Caco-2 (cell line): ENCODE data around the gene WNT9A. TPM values are rescaled to one million over a fixed set of nuclear protein-coding genes. Genes with fewer than 3 reads are reported as not detected.

Source experiments
- BruUV-seq: library from RNA; stranded (reverse); fragments of 400-500 nt; replicated peaks from 2 replicates; lab custom pipeline; 2021; lab: Mats Ljungman, UMichigan
- CTCF ChIA-PET: fragments of 300-600 bp; sonication (Branson Sonifier 250); formaldehyde crosslinking; loops from one replicate; lab custom pipeline; 2022; ENCODE audit warnings: antibody characterized with exemption; lab: Charles Lee
- POLR2A ChIA-PET: fragments of 300-600 bp; sonication (Branson Sonifier 250); formaldehyde crosslinking; loops from one replicate; lab custom pipeline; 2022; ENCODE audit warnings: antibody characterized with exemption; lab: Charles Lee
- DNase-seq, 2 experiments: peaks; one replicate each; pipeline versions ENCODE4 v3.0.0 to v3.0.0-alpha.2; 2020 to 2022
- H3K27me3 ChIP-seq: replicated peaks from 2 replicates; pipeline ENCODE4 v1.6.0; 2011; ENCODE audit warnings: low read length; ENCODE audit not compliant: control insufficient read depth, insufficient read depth
- H3K36me3 ChIP-seq: 2 replicates; pipeline ENCODE4 v1.5.1; 2011; ENCODE audit warnings: low read length; ENCODE audit not compliant: control insufficient read depth, insufficient read depth
- H3K4me1 ChIP-seq: fragments of 250-450 bp; sonication (Bioruptor Pico); 2 replicates; pipeline ENCODE4 v1.5.1; 2020; ENCODE audit warnings: mild to moderate bottlenecking
- H3K4me3 ChIP-seq: 2 replicates; pipeline ENCODE4 v1.5.1; 2011; ENCODE audit warnings: low read depth, mild to moderate bottlenecking, control low read depth, low read length
- H3K9me3 ChIP-seq: fragments of 250-450 bp; sonication (Bioruptor Pico); 2 replicates; pipeline ENCODE4 v1.5.1; 2020; ENCODE audit warnings: mild to moderate bottlenecking, moderate library complexity
- H3K27ac Mint-ChIP-seq: one replicate; pipeline ENCODE4 v1.8.0; 2022; ENCODE audit warnings: mixed read lengths; ENCODE audit not compliant: unreplicated experiment
- H3K27me3 Mint-ChIP-seq: one replicate; pipeline ENCODE4 v1.8.0; 2022; ENCODE audit warnings: mixed read lengths; ENCODE audit not compliant: insufficient read depth, unreplicated experiment
- H3K36me3 Mint-ChIP-seq: one replicate; pipeline ENCODE4 v1.8.0; 2022; ENCODE audit warnings: mild to moderate bottlenecking, mixed read lengths; ENCODE audit not compliant: insufficient read depth, unreplicated experiment
- H3K4me1 Mint-ChIP-seq: one replicate; pipeline ENCODE4 v1.8.0; 2022; ENCODE audit warnings: low read depth, mixed read lengths; ENCODE audit not compliant: unreplicated experiment
- H3K4me3 Mint-ChIP-seq: one replicate; pipeline ENCODE4 v1.8.0; 2022; ENCODE audit warnings: mild to moderate bottlenecking, moderate library complexity, mixed read lengths; ENCODE audit not compliant: unreplicated experiment
- H3K9me3 Mint-ChIP-seq: one replicate; pipeline ENCODE4 v1.8.0; 2022; ENCODE audit warnings: mixed read lengths; ENCODE audit not compliant: unreplicated experiment
- intact Hi-C: fragments of 100-400 bp; cut with micrococcal nuclease; formaldehyde crosslinking; loops from one replicate; pipeline ENCODE4 v1.10.0; 2022; ENCODE audit not compliant: unreplicated experiment
- total RNA-seq: library from RNA; stranded (reverse); gene quantifications from 2 replicates; pipeline ENCODE4 v1.2.3, GENCODE V29; 2022
- TF ChIP-seq, protein P1 (sequence below), 2 experiments: fragments of 200-600 bp in 1 of 2; IDR thresholded peaks; 1 replicate in 1 of 2; 2 replicates in 1 of 2; pipeline versions ENCODE4 v1.5.1 to v1.8.0; 2011 to 2022; ENCODE audit warnings: antibody characterized with exemption in 1 of 2, control low read depth in 1 of 2, inconsistent platforms in 1 of 2, low read depth in 1 of 2, low read length in 1 of 2, mild to moderate bottlenecking in 1 of 2, moderate library complexity in 1 of 2; ENCODE audit not compliant: insufficient read depth in 1 of 2, severe bottlenecking in 1 of 2, unreplicated experiment in 1 of 2

WNT9A gene
- total RNA-seq, 1 experiment from 2014 or later, result 0.68 TPM

GRCh38 chr1:227909188-227909587, 38.5 kb downstream of the WNT9A start:
- no peak overlapping the region for H3K27ac Mint-ChIP-seq
- no peak overlapping the region for H3K4me3 Mint-ChIP-seq
- no peaks in the 10 kb centered on the region for H3K9me3 Mint-ChIP-seq
- no peak for DNase-seq
- POLR2A ChIA-PET, result no interaction called here
- H3K4me1 ChIP-seq, result no peaks in the 10 kb centered on the region
- no peaks in the 10 kb centered on the region for H3K36me3 Mint-ChIP-seq
- CTCF ChIA-PET, result no interaction called here
- peaks cover 7% of the 10 kb centered on the region for H3K4me1 Mint-ChIP-seq
- H3K27me3 Mint-ChIP-seq, result peaks cover 4% of the 10 kb centered on the region
- TF ChIP-seq, protein P1, sequence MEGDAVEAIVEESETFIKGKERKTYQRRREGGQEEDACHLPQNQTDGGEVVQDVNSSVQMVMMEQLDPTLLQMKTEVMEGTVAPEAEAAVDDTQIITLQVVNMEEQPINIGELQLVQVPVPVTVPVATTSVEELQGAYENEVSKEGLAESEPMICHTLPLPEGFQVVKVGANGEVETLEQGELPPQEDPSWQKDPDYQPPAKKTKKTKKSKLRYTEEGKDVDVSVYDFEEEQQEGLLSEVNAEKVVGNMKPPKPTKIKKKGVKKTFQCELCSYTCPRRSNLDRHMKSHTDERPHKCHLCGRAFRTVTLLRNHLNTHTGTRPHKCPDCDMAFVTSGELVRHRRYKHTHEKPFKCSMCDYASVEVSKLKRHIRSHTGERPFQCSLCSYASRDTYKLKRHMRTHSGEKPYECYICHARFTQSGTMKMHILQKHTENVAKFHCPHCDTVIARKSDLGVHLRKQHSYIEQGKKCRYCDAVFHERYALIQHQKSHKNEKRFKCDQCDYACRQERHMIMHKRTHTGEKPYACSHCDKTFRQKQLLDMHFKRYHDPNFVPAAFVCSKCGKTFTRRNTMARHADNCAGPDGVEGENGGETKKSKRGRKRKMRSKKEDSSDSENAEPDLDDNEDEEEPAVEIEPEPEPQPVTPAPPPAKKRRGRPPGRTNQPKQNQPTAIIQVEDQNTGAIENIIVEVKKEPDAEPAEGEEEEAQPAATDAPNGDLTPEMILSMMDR (IDR thresholded peaks at IDR 0.05; ENCODE audit: insufficient read depth in 1 of 2, low read depth in 1 of 2, low read length in 1 of 2, severe bottlenecking in 1 of 2, unreplicated experiment in 1 of 2), result no peak
- BruUV-seq, result no TSS peak
- H3K27me3 ChIP-seq, result no peaks in the 10 kb centered on the region; the same call in 1 of the 2 replicates
- H3K4me3 ChIP-seq, result no peak overlapping the region
- no peaks in the 10 kb centered on the region for H3K9me3 ChIP-seq
- no peaks in the 10 kb centered on the region for H3K36me3 ChIP-seq
- intact Hi-C loops, result no loop called here

- H3K4me3 Mint-ChIP-seq, result no peak overlapping the region
- Histone ChIP-seq H3K9me3 (no peaks in the 10 kb centered on the region), H3K4me1 (no peaks in the 10 kb centered on the region), H3K4me3 (no peak overlapping the region), H3K27me3 (no peaks in the 10 kb centered on the region; the same call in 1 of the 2 replicates), H3K36me3 (no peaks in the 10 kb centered on the region)
- intact Hi-C loops, result no loop called here
- no peak for DNase-seq
- POLR2A ChIA-PET, result no interaction called here
- CTCF ChIA-PET, result no interaction called here
- no TSS peak for BruUV-seq
- no peaks in the 10 kb centered on the region for H3K36me3 Mint-ChIP-seq
- peaks cover 7% of the 10 kb centered on the region for H3K4me1 Mint-ChIP-seq
- TF ChIP-seq, protein P1 (IDR thresholded peaks at IDR 0.05; ENCODE audit: insufficient read depth in 1 of 2, low read depth in 1 of 2, low read length in 1 of 2, severe bottlenecking in 1 of 2, unreplicated experiment in 1 of 2), result no peak
- H3K27ac Mint-ChIP-seq, result no peak overlapping the region
- peaks cover 4% of the 10 kb centered on the region for H3K27me3 Mint-ChIP-seq
- H3K9me3 Mint-ChIP-seq, result no peaks in the 10 kb centered on the region
These were observed 39.4 kb downstream of the WNT9A start for GRCh38 chr1:227908359-227908758.

GRCh38 chr1:227907439-227908015, 40.2 kb downstream of the WNT9A start:
- Mint-ChIP-seq H3K27me3 (peaks cover 4% of the 10 kb centered on the region), H3K36me3 (no peaks in the 10 kb centered on the region), H3K4me3 (no peak overlapping the region), H3K27ac (no peak overlapping the region), H3K4me1 (peaks cover 7% of the 10 kb centered on the region), H3K9me3 (no peaks in the 10 kb centered on the region)
- Histone ChIP-seq H3K4me3 (no peak overlapping the region), H3K9me3 (no peaks in the 10 kb centered on the region), H3K4me1 (no peaks in the 10 kb centered on the region), H3K36me3 (no peaks in the 10 kb centered on the region), H3K27me3 (no peaks in the 10 kb centered on the region; the same call in 1 of the 2 replicates)
- TF ChIP-seq, protein P1 (IDR thresholded peaks at IDR 0.05; ENCODE audit: insufficient read depth in 1 of 2, low read depth in 1 of 2, low read length in 1 of 2, severe bottlenecking in 1 of 2, unreplicated experiment in 1 of 2), result no peak
- BruUV-seq, result no TSS peak
- POLR2A ChIA-PET, result no interaction called here
- CTCF ChIA-PET, result no interaction called here
- DNase-seq, result no peak
- intact Hi-C loops, result no loop called here
